ENCODE results near the gene DMXL1.

Gene DMXL1

GRCh38 chr5:119288379-119289033 lies 217.6 kb downstream of the DMXL1 start:
- TF ChIP-seq, protein P1, sequence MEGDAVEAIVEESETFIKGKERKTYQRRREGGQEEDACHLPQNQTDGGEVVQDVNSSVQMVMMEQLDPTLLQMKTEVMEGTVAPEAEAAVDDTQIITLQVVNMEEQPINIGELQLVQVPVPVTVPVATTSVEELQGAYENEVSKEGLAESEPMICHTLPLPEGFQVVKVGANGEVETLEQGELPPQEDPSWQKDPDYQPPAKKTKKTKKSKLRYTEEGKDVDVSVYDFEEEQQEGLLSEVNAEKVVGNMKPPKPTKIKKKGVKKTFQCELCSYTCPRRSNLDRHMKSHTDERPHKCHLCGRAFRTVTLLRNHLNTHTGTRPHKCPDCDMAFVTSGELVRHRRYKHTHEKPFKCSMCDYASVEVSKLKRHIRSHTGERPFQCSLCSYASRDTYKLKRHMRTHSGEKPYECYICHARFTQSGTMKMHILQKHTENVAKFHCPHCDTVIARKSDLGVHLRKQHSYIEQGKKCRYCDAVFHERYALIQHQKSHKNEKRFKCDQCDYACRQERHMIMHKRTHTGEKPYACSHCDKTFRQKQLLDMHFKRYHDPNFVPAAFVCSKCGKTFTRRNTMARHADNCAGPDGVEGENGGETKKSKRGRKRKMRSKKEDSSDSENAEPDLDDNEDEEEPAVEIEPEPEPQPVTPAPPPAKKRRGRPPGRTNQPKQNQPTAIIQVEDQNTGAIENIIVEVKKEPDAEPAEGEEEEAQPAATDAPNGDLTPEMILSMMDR (IDR thresholded peaks at IDR 0.05; ENCODE audit: control insufficient read depth, extremely low read depth, insufficient read depth) = no peak
- no peak overlapping the region for H3K4me3 ChIP-seq (ENCODE audit: low read depth, low read length)
- no peak for DNase-seq (ENCODE audit: low read depth)

DNA sequence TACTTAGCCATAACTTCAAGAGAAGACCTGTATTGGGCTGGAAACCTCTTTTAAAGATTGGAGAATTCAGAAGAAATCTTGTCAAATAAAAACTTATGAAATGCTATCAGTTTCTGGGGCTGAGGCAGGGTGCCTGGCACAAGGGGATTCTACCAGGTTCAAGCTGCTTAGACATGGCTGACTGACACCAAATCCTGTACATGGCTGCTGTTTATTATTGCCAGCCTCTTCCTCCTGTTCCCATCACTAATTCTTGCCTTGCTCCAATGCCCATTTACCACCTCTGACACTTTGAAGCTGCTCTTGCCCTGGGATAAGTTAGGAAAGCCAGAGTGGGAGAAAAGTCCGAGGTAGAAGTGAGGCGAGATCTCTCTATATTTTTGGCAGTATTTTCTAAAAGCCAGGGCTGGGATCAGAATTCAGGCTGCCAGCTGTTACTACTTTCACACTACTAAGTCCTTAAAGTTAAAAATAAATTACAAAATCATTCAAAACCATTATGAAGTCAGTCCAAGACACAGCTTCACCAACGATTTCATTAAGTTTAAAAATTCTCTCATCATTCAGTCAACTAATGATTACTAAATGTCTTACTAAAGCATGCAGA lies 218.7 kb downstream of the DMXL1 start:
- TF ChIP-seq, protein P1 (IDR thresholded peaks at IDR 0.05; ENCODE audit: control insufficient read depth, extremely low read depth, insufficient read depth) = no peak
- DNase-seq (ENCODE audit: low read depth) = no peak

GRCh38 chr5:119290161-119290569 lies 219.3 kb downstream of the DMXL1 start:
- DNase-seq (ENCODE audit: low read depth) = no peak
- H3K4me3 ChIP-seq (ENCODE audit: low read depth, low read length) = no peak overlapping the region

More for the DNA sequence above, 218.7 kb downstream of the DMXL1 start:
- H3K4me3 ChIP-seq (ENCODE audit: low read depth, low read length) = no peak overlapping the region

GRCh38 chr5:119290607-119291006 lies 219.7 kb downstream of the DMXL1 start:
- TF ChIP-seq, protein P1 (IDR thresholded peaks at IDR 0.05; ENCODE audit: control insufficient read depth, extremely low read depth, insufficient read depth) = no peak
- DNase-seq (ENCODE audit: low read depth) = no peak
- no peak overlapping the region for H3K4me3 ChIP-seq (ENCODE audit: low read depth, low read length)

More at GRCh38 chr5:119290161-119290569, 219.3 kb downstream of the DMXL1 start:
- TF ChIP-seq, protein P1 (IDR thresholded peaks at IDR 0.05; ENCODE audit: control insufficient read depth, extremely low read depth, insufficient read depth) = no peak

DNA sequence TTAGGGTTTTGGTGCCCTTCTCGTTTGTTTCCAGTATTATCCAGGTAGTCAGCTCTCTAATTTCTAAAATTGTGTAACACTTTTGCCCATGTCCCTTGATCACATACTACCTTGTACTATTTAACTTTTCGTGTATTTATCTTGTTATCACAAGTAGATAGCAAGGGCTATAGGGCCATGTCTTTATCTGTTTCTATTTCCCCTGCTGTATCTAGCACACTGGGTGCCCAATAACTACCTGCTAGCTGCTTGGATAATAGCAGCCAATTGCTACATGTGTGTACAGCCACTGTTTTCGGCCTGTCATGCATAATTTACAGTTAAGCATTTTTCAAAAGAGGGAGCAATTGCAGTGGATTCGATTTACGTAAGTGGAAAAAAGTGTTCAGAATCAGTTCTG lies 220.2 kb downstream of the DMXL1 start:
- no peak overlapping the region for H3K4me3 ChIP-seq (ENCODE audit: low read depth, low read length)
- DNase-seq (ENCODE audit: low read depth) = no peak
- TF ChIP-seq, protein P1 (IDR thresholded peaks at IDR 0.05; ENCODE audit: control insufficient read depth, extremely low read depth, insufficient read depth) = no peak

GRCh38 chr5:119291877-119292276 lies 221.0 kb downstream of the DMXL1 start:
- no peak for DNase-seq (ENCODE audit: low read depth)
- TF ChIP-seq, protein P1 (IDR thresholded peaks at IDR 0.05; ENCODE audit: control insufficient read depth, extremely low read depth, insufficient read depth) = no peak
- H3K4me3 ChIP-seq (ENCODE audit: low read depth, low read length) = no peak overlapping the region
